GM23338 (cell line): ENCODE measurements around the gene TMEM92.

Experiments used
- CREB1 ChIP-seq: fragments of 250-450 bp; sonication (Bioruptor Pico); IDR thresholded peaks from 2 replicates; pipeline ENCODE4 v1.5.0; 2020; ENCODE audit warnings: low read depth, mild to moderate bottlenecking, moderate library complexity
- CTCF ChIP-seq, 2 experiments: fragments of 200-600 bp in 1 of 2; sonication (generic) in 1 of 2; conservative IDR thresholded peaks; 2 replicates each; pipeline versions ENCODE4 v1.5.1 to v1.6.1; 2016 to 2017; ENCODE audit warnings: antibody characterized with exemption in 2 of 2, low read depth in 2 of 2, mild to moderate bottlenecking in 2 of 2, moderate library complexity in 1 of 2
- ETS1 ChIP-seq: IDR thresholded peaks from 2 replicates; pipeline ENCODE4 v1.6.1; 2016; ENCODE audit warnings: antibody characterized with exemption
- EZH2 ChIP-seq: fragments of 200-600 bp; sonication (generic); IDR thresholded peaks from one replicate; pipeline ENCODE4 v1.8.0; 2017; ENCODE audit warnings: antibody characterized with exemption, mild to moderate bottlenecking, low read depth; ENCODE audit not compliant: unreplicated experiment
- EZH2phosphoT487 ChIP-seq: fragments of 200-600 bp; sonication (generic); IDR thresholded peaks from one replicate; pipeline ENCODE4 v1.8.1; 2018; ENCODE audit warnings: antibody characterized with exemption; ENCODE audit not compliant: unreplicated experiment
- JUNB ChIP-seq: IDR thresholded peaks from one replicate; pipeline ENCODE4 v1.6.1; 2016; ENCODE audit warnings: antibody characterized with exemption; ENCODE audit not compliant: unreplicated experiment
- NANOG ChIP-seq: IDR thresholded peaks from 2 replicates; pipeline ENCODE4 v1.6.1; 2016; ENCODE audit warnings: antibody characterized with exemption, borderline replicate concordance
- POLR2AphosphoS5 ChIP-seq: IDR thresholded peaks from 2 replicates; pipeline ENCODE4 v1.6.1; 2016; ENCODE audit warnings: antibody characterized with exemption, low read depth
- REST ChIP-seq: IDR thresholded peaks from one replicate; pipeline ENCODE4 v1.6.1; 2018; ENCODE audit warnings: antibody characterized with exemption; ENCODE audit not compliant: unreplicated experiment
- STAT1 ChIP-seq: IDR thresholded peaks from one replicate; pipeline ENCODE4 v1.6.1; 2016; ENCODE audit warnings: antibody characterized with exemption; ENCODE audit not compliant: unreplicated experiment
- ZNF114 ChIP-seq: fragments of 250-450 bp; sonication (Bioruptor Pico); IDR thresholded peaks from 2 replicates; pipeline ENCODE4 v1.5.0; 2020; ENCODE audit warnings: mild to moderate bottlenecking, moderate library complexity
- ZNF331 ChIP-seq: fragments of 250-450 bp; sonication (Bioruptor Pico); IDR thresholded peaks from 2 replicates; pipeline ENCODE4 v1.5.0; 2020; ENCODE audit warnings: low read depth, mild to moderate bottlenecking, moderate library complexity

- TF ChIP-seq POLR2AphosphoS5 (no peak), CTCF (conservative IDR thresholded peaks at IDR 0.05; ENCODE audit: low read depth in 2 of 2) (no peak), EZH2 (no peak), CREB1 (no peak), NANOG (no peak), REST (no peak), EZH2phosphoT487 (no peak), JUNB (no peak), ZNF331 (CRISPR knock-in tag) (no peak), STAT1 (no peak), ETS1 (no peak), ZNF114 (CRISPR knock-in tag) (no peak)
Observed at GRCh38 chr17:50311483-50311882, 37.2 kb downstream of the TMEM92 start.
